Measurements from ENCODE around the gene PMF1. TPM values are rescaled to one million over a fixed set of nuclear protein-coding genes. Genes with fewer than 3 reads are reported as not detected.

PMF1 gene
- total and polyA plus RNA-seq, 2 experiments from 2014 or later: 112 to 118 TPM

DNA sequence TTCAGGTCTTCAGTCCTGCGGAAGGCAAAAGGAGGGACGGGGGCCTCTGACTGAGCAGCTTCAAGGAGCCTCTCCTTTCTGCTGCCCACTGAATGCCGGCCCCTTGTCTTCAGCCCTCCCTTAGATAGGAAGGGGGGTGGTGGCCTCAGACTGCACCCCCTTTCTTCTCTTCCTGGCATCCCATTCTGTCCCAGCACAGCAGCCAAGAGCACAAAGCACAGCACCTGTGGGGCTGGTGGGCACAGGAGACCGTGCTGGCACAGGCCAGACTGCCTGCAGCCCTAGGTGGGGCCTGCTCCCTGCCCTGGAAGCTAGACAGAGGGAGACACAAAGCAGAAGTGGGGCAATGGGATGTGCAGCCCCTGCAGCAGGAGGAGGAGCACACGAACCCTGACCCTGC lies 36.8 kb downstream of the PMF1 start (continued):
- TF ChIP-seq, protein P1, sequence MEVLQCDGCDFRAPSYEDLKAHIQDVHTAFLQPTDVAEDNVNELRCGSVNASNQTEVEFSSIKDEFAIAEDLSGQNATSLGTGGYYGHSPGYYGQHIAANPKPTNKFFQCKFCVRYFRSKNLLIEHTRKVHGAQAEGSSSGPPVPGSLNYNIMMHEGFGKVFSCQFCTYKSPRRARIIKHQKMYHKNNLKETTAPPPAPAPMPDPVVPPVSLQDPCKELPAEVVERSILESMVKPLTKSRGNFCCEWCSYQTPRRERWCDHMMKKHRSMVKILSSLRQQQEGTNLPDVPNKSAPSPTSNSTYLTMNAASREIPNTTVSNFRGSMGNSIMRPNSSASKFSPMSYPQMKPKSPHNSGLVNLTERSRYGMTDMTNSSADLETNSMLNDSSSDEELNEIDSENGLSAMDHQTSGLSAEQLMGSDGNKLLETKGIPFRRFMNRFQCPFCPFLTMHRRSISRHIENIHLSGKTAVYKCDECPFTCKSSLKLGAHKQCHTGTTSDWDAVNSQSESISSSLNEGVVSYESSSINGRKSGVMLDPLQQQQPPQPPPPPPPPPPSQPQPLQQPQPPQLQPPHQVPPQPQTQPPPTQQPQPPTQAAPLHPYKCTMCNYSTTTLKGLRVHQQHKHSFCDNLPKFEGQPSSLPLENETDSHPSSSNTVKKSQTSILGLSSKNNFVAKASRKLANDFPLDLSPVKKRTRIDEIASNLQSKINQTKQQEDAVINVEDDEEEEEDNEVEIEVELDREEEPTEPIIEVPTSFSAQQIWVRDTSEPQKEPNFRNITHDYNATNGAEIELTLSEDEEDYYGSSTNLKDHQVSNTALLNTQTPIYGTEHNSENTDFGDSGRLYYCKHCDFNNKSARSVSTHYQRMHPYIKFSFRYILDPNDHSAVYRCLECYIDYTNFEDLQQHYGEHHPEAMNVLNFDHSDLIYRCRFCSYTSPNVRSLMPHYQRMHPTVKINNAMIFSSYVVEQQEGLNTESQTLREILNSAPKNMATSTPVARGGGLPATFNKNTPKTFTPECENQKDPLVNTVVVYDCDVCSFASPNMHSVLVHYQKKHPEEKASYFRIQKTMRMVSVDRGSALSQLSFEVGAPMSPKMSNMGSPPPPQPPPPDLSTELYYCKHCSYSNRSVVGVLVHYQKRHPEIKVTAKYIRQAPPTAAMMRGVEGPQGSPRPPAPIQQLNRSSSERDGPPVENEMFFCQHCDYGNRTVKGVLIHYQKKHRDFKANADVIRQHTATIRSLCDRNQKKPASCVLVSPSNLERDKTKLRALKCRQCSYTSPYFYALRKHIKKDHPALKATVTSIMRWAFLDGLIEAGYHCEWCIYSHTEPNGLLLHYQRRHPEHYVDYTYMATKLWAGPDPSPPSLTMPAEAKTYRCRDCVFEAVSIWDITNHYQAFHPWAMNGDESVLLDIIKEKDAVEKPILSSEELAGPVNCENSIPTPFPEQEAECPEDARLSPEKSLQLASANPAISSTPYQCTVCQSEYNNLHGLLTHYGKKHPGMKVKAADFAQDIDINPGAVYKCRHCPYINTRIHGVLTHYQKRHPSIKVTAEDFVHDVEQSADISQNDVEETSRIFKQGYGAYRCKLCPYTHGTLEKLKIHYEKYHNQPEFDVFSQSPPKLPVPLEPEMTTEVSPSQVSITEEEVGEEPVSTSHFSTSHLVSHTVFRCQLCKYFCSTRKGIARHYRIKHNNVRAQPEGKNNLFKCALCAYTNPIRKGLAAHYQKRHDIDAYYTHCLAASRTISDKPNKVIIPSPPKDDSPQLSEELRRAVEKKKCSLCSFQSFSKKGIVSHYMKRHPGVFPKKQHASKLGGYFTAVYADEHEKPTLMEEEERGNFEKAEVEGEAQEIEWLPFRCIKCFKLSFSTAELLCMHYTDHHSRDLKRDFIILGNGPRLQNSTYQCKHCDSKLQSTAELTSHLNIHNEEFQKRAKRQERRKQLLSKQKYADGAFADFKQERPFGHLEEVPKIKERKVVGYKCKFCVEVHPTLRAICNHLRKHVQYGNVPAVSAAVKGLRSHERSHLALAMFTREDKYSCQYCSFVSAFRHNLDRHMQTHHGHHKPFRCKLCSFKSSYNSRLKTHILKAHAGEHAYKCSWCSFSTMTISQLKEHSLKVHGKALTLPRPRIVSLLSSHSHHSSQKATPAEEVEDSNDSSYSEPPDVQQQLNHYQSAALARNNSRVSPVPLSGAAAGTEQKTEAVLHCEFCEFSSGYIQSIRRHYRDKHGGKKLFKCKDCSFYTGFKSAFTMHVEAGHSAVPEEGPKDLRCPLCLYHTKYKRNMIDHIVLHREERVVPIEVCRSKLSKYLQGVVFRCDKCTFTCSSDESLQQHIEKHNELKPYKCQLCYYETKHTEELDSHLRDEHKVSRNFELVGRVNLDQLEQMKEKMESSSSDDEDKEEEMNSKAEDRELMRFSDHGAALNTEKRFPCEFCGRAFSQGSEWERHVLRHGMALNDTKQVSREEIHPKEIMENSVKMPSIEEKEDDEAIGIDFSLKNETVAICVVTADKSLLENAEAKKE (CRISPR knock-in tag; IDR thresholded peaks at IDR 0.05): no peak
- TF ChIP-seq STAT1 (IDR thresholded peaks at IDR 0.05; ENCODE audit: unreplicated experiment): no peak
- no peak for TF ChIP-seq JUNB (IDR thresholded peaks at IDR 0.05; ENCODE audit: unreplicated experiment)
- TF ChIP-seq EZH2phosphoT487 (IDR thresholded peaks at IDR 0.05; ENCODE audit: unreplicated experiment): no peak
- no peak for TF ChIP-seq EZH2 (IDR thresholded peaks at IDR 0.05; ENCODE audit: low read depth, unreplicated experiment)
- no peak for TF ChIP-seq ZNF331 (CRISPR knock-in tag; IDR thresholded peaks at IDR 0.05; ENCODE audit: low read depth)

GRCh38 chr1:156251527-156251926 lies 38.7 kb downstream of the PMF1 start:
- H3K27me3 ChIP-seq (ENCODE audit: insufficient read depth): no peaks in the 10 kb centered on the region
- Mint-ChIP-seq H3K27ac (no peak overlapping the region), H3K4me3 (no peak overlapping the region), H3K9me3 (no peaks in the 10 kb centered on the region), H3K27me3 (ENCODE audit: insufficient read depth, low read depth, poor library complexity) (peaks cover 16% of the 10 kb centered on the region), H3K36me3 (ENCODE audit: low read depth) (peaks cover 58% of the 10 kb centered on the region), H3K4me1 (peaks cover 17% of the 10 kb centered on the region)
- no peak overlapping the region for H3K27ac ChIP-seq (ENCODE audit: low read depth)
- no peaks in the 10 kb centered on the region for H3K79me2 ChIP-seq (replicated peaks; ENCODE audit: insufficient read depth)
- no peaks in the 10 kb centered on the region for H3K9me2 ChIP-seq (ENCODE audit: insufficient read depth)
- H2AFZ ChIP-seq: no peak overlapping the region
- no peak for DNase-seq (ENCODE audit: low spot score)
- no peak overlapping the region for H3K4me3 ChIP-seq
- H3K36me3 ChIP-seq (ENCODE audit: insufficient read depth): peaks cover 23% of the 10 kb centered on the region
- TF ChIP-seq ZNF114 (CRISPR knock-in tag; IDR thresholded peaks at IDR 0.05) (no peak), POLR2AphosphoS5 (IDR thresholded peaks at IDR 0.05; ENCODE audit: low read depth) (no peak)
- H3K4me1 ChIP-seq (ENCODE audit: insufficient read depth): peaks cover 15% of the 10 kb centered on the region
- peaks cover 8% of the 10 kb centered on the region for H3F3A ChIP-seq (replicated peaks; ENCODE audit: low read depth)
- H4K20me1 ChIP-seq (replicated peaks; ENCODE audit: insufficient read depth): no peaks in the 10 kb centered on the region
- no peak for ATAC-seq
- H3K4me2 ChIP-seq: no peak overlapping the region
